ENCODE data around the gene PDE4D. TPM values are rescaled to one million over a fixed set of nuclear protein-coding genes. Genes with fewer than 3 reads are reported as not detected.

Gene PDE4D
- total and polyA plus RNA-seq, 12 donors: 1.2 to 18.9 (median 2.1) TPM

DNA sequence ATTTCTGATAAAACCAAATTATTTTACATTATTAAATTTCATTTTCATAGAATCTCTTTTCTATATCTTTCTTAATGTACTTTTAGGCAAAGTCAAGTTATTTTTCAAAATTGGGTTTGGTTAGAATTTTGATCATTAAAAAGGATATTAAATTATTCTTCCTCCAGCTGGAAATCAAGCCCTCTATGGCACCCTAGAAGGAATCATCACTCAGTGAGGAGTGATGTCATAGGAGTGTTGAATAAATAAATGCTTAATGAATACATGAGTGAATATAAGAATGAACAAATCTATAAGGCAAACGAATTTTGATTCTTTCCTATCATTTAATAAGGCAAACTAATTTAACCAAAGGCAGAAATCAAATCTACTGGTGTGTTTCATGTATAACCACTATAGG is 639.9 kb downstream of the PDE4D start:
- no peaks in the 10 kb centered on the region for H3K9me3 ChIP-seq (replicated peaks in 1 of 3)
- no peaks in the 10 kb centered on the region for H3K4me1 ChIP-seq (replicated peaks in 1 of 2)
- no peak for DNase-seq
- no peaks in the 10 kb centered on the region for H3K27me3 ChIP-seq
- no peak overlapping the region for H3K27ac ChIP-seq
- H3K4me3 ChIP-seq: no peak overlapping the region
- 29 to 54% (median 37%) methylated on average over 1 of the region's 1 CpG for WGBS, 4 donors
- intact Hi-C loops (cut with DNase I): no loop called here
- no peak for TF ChIP-seq CTCF (IDR thresholded peaks at IDR 0.05)
- no peak for TF ChIP-seq POLR2A (IDR thresholded peaks at IDR 0.05)
- H3K36me3 ChIP-seq (replicated peaks in 1 of 2): no peaks in the 10 kb centered on the region

GRCh38 chr5:59251627-59252026 is 641.9 kb downstream of the PDE4D start:
- TF ChIP-seq CTCF (IDR thresholded peaks at IDR 0.05) (no peak), POLR2A (IDR thresholded peaks at IDR 0.05) (no peak)
- H3K9me3 ChIP-seq (replicated peaks in 1 of 3): no peaks in the 10 kb centered on the region
- no peak overlapping the region for H3K4me3 ChIP-seq
- H3K36me3 ChIP-seq (replicated peaks in 1 of 2): no peaks in the 10 kb centered on the region
- no peaks in the 10 kb centered on the region for H3K27me3 ChIP-seq
- H3K4me1 ChIP-seq (replicated peaks in 1 of 2): no peaks in the 10 kb centered on the region
- intact Hi-C loops (cut with DNase I): no loop called here
- no peak overlapping the region for H3K27ac ChIP-seq
- WGBS, 4 donors: 54 to 64% (median 59%) methylated on average over 3 of the region's 3 CpGs
- no peak for DNase-seq

DNA sequence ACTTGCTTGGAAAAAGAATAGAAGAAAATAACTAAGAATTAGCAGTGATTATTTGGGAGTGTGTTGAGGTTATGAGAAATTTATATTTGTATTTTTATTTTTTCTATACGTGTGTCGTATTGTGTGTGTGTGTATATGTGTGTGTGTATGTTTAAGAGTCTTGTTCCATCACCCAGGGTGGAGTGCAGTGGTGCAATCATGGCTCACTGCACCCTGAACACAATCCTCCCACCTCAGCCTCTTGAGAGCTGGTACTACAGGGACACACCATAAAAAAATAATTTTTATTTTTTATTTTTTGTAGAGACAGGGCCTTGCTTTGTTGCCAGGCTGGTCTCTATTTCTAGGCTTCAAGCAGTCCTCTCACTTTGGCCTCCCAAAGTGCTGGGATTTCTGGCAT is 643.8 kb downstream of the PDE4D start:
- TF ChIP-seq CTCF (IDR thresholded peaks at IDR 0.05) (no peak), POLR2A (IDR thresholded peaks at IDR 0.05) (no peak)
- no peaks in the 10 kb centered on the region for H3K9me3 ChIP-seq (replicated peaks in 1 of 3)
- 84 to 95% (median 91%) methylated on average over 2 of the region's 2 CpGs for WGBS, 4 donors
- no peak overlapping the region for H3K27ac ChIP-seq
- no peaks in the 10 kb centered on the region for H3K27me3 ChIP-seq
- intact Hi-C loops (cut with DNase I): no loop called here
- H3K4me1 ChIP-seq (replicated peaks in 1 of 2): peaks cover 0 to 11% of the 10 kb centered on the region in 2 donors
- H3K36me3 ChIP-seq (replicated peaks in 1 of 2): no peaks in the 10 kb centered on the region
- DNase-seq: no peak
- H3K4me3 ChIP-seq: no peak overlapping the region

DNA sequence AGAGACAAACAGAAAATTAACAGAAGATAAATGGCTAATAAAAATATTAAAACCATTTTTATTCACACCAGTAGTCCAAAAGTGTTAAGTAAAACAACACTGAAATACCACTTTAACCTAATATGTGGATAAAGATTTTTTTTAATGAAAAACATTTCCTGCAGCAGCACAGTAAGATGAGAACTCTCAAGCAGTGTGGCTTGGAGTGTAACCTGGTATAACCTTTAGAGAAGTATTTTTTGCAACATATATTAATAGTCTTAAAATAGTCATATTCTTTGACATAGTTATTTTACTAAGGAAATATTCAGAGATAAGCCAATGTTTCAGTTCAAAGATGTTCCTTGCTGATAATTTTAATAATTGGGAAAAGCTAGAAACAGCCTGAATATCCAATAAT is 644.4 kb downstream of the PDE4D start:
- H3K4me3 ChIP-seq: no peak overlapping the region
- H3K27ac ChIP-seq: no peak overlapping the region
- no peak for TF ChIP-seq CTCF (IDR thresholded peaks at IDR 0.05)
- TF ChIP-seq POLR2A (IDR thresholded peaks at IDR 0.05): no peak
- intact Hi-C loops (cut with DNase I): no loop called here
- peaks cover 0 to 11% of the 10 kb centered on the region in 2 donors for H3K4me1 ChIP-seq (replicated peaks in 1 of 2)
- H3K9me3 ChIP-seq (replicated peaks in 1 of 3): no peaks in the 10 kb centered on the region
- no peak for DNase-seq
- no peaks in the 10 kb centered on the region for H3K36me3 ChIP-seq (replicated peaks in 1 of 2)
- H3K27me3 ChIP-seq: no peaks in the 10 kb centered on the region
